ENCODE measurements around the gene ANOS1. TPM values are rescaled to one million over a fixed set of nuclear protein-coding genes. Genes with fewer than 3 reads are reported as not detected.

Gene ANOS1
- total RNA-seq, 1 experiment from 2014 or later = 0.18 TPM

- Histone ChIP-seq H3K27ac (ENCODE audit: low read length) (no peak overlapping the region), H3K9me3 (ENCODE audit: control insufficient read depth, insufficient read depth, low read depth, low read length) (no peaks in the 10 kb centered on the region), H3K27me3 (ENCODE audit: control insufficient read depth, insufficient read depth, low read length) (no peaks in the 10 kb centered on the region), H3K4me1 (ENCODE audit: control insufficient read depth, insufficient read depth, low read length) (no peaks in the 10 kb centered on the region), H3K4me3 (ENCODE audit: low read depth in 2 of 2, low read length in 2 of 2) (no peak overlapping the region), H3K36me3 (ENCODE audit: control insufficient read depth, insufficient read depth, low read length) (no peaks in the 10 kb centered on the region)
- BruUV-seq (replicated peaks) = no TSS peak
- no peak for TF ChIP-seq CTCF (IDR thresholded peaks at IDR 0.05)
- no peak for TF ChIP-seq POLR2AphosphoS5 (IDR thresholded peaks at IDR 0.05; ENCODE audit: low read depth, low read length)
- no peak for TF ChIP-seq SIN3A (IDR thresholded peaks at IDR 0.05; ENCODE audit: borderline replicate concordance, insufficient read depth, low read depth, low read length)
- TF ChIP-seq TCF7L2 (IDR thresholded peaks at IDR 0.05; ENCODE audit: low read depth, low read length) = no peak
- TF ChIP-seq REST (IDR thresholded peaks at IDR 0.05; ENCODE audit: insufficient read depth in 1 of 2, low read depth in 2 of 2, low read length in 1 of 2) = no peak
- DNase-seq (ENCODE audit: low read depth, low spot score) (no peak), ATAC-seq (no peak)
- ChIA-PET CTCF (no interaction called here), POLR2A (no interaction called here)
- in situ Hi-C loops (cut with HindIII; ENCODE audit: low pct_unique_long_range_greater_than_20kb, low sequenced_read_pairs) = no loop called here
- intact Hi-C loops (cut with micrococcal nuclease; ENCODE audit: unreplicated experiment) = no loop called here
Measured at GRCh38 chrX:8672176-8672575, 59.8 kb downstream of the ANOS1 start.

- TF ChIP-seq CTCF (IDR thresholded peaks at IDR 0.05) (no peak), REST (IDR thresholded peaks at IDR 0.05; ENCODE audit: insufficient read depth in 1 of 2, low read depth in 2 of 2, low read length in 1 of 2) (no peak), POLR2AphosphoS5 (IDR thresholded peaks at IDR 0.05; ENCODE audit: low read depth, low read length) (no peak), SIN3A (IDR thresholded peaks at IDR 0.05; ENCODE audit: borderline replicate concordance, insufficient read depth, low read depth, low read length) (no peak), TCF7L2 (IDR thresholded peaks at IDR 0.05; ENCODE audit: low read depth, low read length) (no peak)
- ChIA-PET POLR2A (no interaction called here), CTCF (no interaction called here)
- Histone ChIP-seq H3K27ac (ENCODE audit: low read length) (no peak overlapping the region), H3K27me3 (ENCODE audit: control insufficient read depth, insufficient read depth, low read length) (no peaks in the 10 kb centered on the region), H3K4me1 (ENCODE audit: control insufficient read depth, insufficient read depth, low read length) (no peaks in the 10 kb centered on the region), H3K9me3 (ENCODE audit: control insufficient read depth, insufficient read depth, low read depth, low read length) (no peaks in the 10 kb centered on the region), H3K4me3 (ENCODE audit: low read depth in 2 of 2, low read length in 2 of 2) (no peak overlapping the region), H3K36me3 (ENCODE audit: control insufficient read depth, insufficient read depth, low read length) (no peaks in the 10 kb centered on the region)
- no peak for ATAC-seq
- intact Hi-C loops (cut with micrococcal nuclease; ENCODE audit: unreplicated experiment) (no loop called here), in situ Hi-C loops (cut with HindIII; ENCODE audit: low pct_unique_long_range_greater_than_20kb, low sequenced_read_pairs) (no loop called here)
- BruUV-seq (replicated peaks) = no TSS peak
- DNase-seq (ENCODE audit: low read depth, low spot score) = no peak
Measured at GRCh38 chrX:8668813-8669212, 63.1 kb downstream of the ANOS1 start.

All from Panc1 (cell line).